H9 (cell line): ENCODE data around the gene PPM1H. TPM values are rescaled to one million over a fixed set of nuclear protein-coding genes. Genes with fewer than 3 reads are reported as not detected.

Source experiments
- DNase-seq: peaks from one replicate; pipeline ENCODE4 v3.0.0-alpha.2; 2017
- H2AFZ ChIP-seq: one replicate; pipeline ENCODE4 v1.6.1; 2013; ENCODE audit warnings: mild to moderate bottlenecking, low read length, control low read depth, moderate library complexity
- H2AK5ac ChIP-seq: 2 replicates; pipeline ENCODE4 v1.6.1; 2013; ENCODE audit warnings: low read length, control low read depth, mixed read lengths; ENCODE audit not compliant: insufficient read length
- H2BK120ac ChIP-seq: one replicate; pipeline ENCODE4 v1.6.1; 2013; ENCODE audit warnings: low read depth, mild to moderate bottlenecking, low read length, control low read depth, inconsistent platforms; ENCODE audit not compliant: poor library complexity, severe bottlenecking
- H2BK12ac ChIP-seq: 2 replicates; pipeline ENCODE4 v1.6.1; 2013; ENCODE audit warnings: low read length, control low read depth, mixed read lengths, low read depth; ENCODE audit not compliant: insufficient read length
- H2BK15ac ChIP-seq: 2 replicates; pipeline ENCODE4 v1.6.1; 2013; ENCODE audit warnings: low read depth, low read length, control low read depth
- H2BK20ac ChIP-seq: one replicate; pipeline ENCODE4 v1.6.1; 2013; ENCODE audit warnings: low read depth, mild to moderate bottlenecking, low read length, control low read depth, inconsistent platforms; ENCODE audit not compliant: poor library complexity, severe bottlenecking
- H2BK5ac ChIP-seq: 2 replicates; pipeline ENCODE4 v1.6.1; 2013; ENCODE audit warnings: low read length, control low read depth, mixed read lengths; ENCODE audit not compliant: insufficient read length
- H3K14ac ChIP-seq: 2 replicates; pipeline ENCODE4 v1.6.1; 2013; ENCODE audit warnings: low read length, control low read depth; ENCODE audit not compliant: insufficient read depth
- H3K18ac ChIP-seq: 2 replicates; pipeline ENCODE4 v1.6.1; 2013; ENCODE audit warnings: low read depth, mild to moderate bottlenecking, mixed read lengths, low read length, control low read depth; ENCODE audit not compliant: insufficient read length
- H3K23ac ChIP-seq: 2 replicates; pipeline ENCODE4 v1.6.1; 2013; ENCODE audit warnings: low read length, control low read depth, mixed read lengths, low read depth; ENCODE audit not compliant: insufficient read length
- H3K23me2 ChIP-seq: 2 replicates; pipeline ENCODE4 v1.6.1; 2013; ENCODE audit warnings: low read depth, mild to moderate bottlenecking, mixed read lengths, low read length, control low read depth; ENCODE audit not compliant: insufficient read length, poor library complexity, severe bottlenecking
- H3K27ac ChIP-seq: 2 replicates; pipeline ENCODE4 v1.5.1; 2013; ENCODE audit warnings: low read length, control low read depth, mixed read lengths, low read depth; ENCODE audit not compliant: insufficient read length
- H3K27me3 ChIP-seq: 2 replicates; pipeline ENCODE4 v1.6.1; 2013; ENCODE audit warnings: low read length, control low read depth, inconsistent platforms; ENCODE audit not compliant: insufficient read depth
- H3K4ac ChIP-seq: 2 replicates; pipeline ENCODE4 v1.6.1; 2013; ENCODE audit warnings: low read depth, mild to moderate bottlenecking, control low read depth, inconsistent platforms, low read length, moderate library complexity
- H3K4me1 ChIP-seq: 2 replicates; pipeline ENCODE4 v1.6.1; 2013; ENCODE audit warnings: low read length, control low read depth, inconsistent platforms; ENCODE audit not compliant: insufficient read depth
- H3K4me2 ChIP-seq: 2 replicates; pipeline ENCODE4 v1.6.1; 2013; ENCODE audit warnings: low read length, control low read depth, mixed read lengths; ENCODE audit not compliant: insufficient read length, insufficient read depth
- H3K56ac ChIP-seq: 2 replicates; pipeline ENCODE4 v1.6.1; 2013; ENCODE audit warnings: low read depth, mild to moderate bottlenecking, mixed read lengths, low read length, control low read depth; ENCODE audit not compliant: insufficient read length
- H3K79me1 ChIP-seq: 2 replicates; pipeline ENCODE4 v1.6.1; 2013; ENCODE audit warnings: low read depth, mild to moderate bottlenecking, moderate library complexity, low read length, control low read depth, inconsistent platforms; ENCODE audit not compliant: insufficient read depth, poor library complexity, severe bottlenecking
- H3K79me2 ChIP-seq: 2 replicates; pipeline ENCODE4 v1.6.1; 2013; ENCODE audit warnings: low read length, control low read depth, inconsistent platforms; ENCODE audit not compliant: insufficient read depth
- H3K9ac ChIP-seq: 2 replicates; pipeline ENCODE4 v1.6.1; 2013; ENCODE audit warnings: low read length, control low read depth, mixed read lengths; ENCODE audit not compliant: insufficient read length; ENCODE audit errors: extremely low read depth
- H3K9me3 ChIP-seq: one replicate; pipeline ENCODE4 v1.6.1; 2013; ENCODE audit warnings: low read depth, low read length, inconsistent platforms; ENCODE audit not compliant: control insufficient read depth
- H3T11ph ChIP-seq: one replicate; pipeline ENCODE4 v1.6.1; 2013; ENCODE audit warnings: mild to moderate bottlenecking, low read length, control low read depth, inconsistent platforms
- H4K20me1 ChIP-seq: one replicate; pipeline ENCODE4 v1.6.1; 2013; ENCODE audit not compliant: control insufficient read depth, insufficient read length, insufficient read depth
- H4K5ac ChIP-seq: 2 replicates; pipeline ENCODE4 v1.6.1; 2013; ENCODE audit warnings: low read depth, mild to moderate bottlenecking, mixed read lengths, low read length, control low read depth; ENCODE audit not compliant: insufficient read length
- H4K8ac ChIP-seq: replicated peaks from 2 replicates; pipeline ENCODE4 v1.6.1; 2013; ENCODE audit warnings: low read length, control low read depth, mixed read lengths, low read depth; ENCODE audit not compliant: insufficient read length
- H4K91ac ChIP-seq: 2 replicates; pipeline ENCODE4 v1.6.1; 2013; ENCODE audit warnings: low read depth, mild to moderate bottlenecking, moderate library complexity, mixed read lengths, low read length, control low read depth; ENCODE audit not compliant: insufficient read length
- H3K27ac Mint-ChIP-seq, 3 experiments: 2 replicates in 2 of 3; 3 replicates in 1 of 3; pipeline ENCODE4 v1.8.0; 2020 to 2021; ENCODE audit warnings: mixed read lengths in 3 of 3, mild to moderate bottlenecking in 1 of 3, moderate library complexity in 1 of 3
- H3K27me3 Mint-ChIP-seq: 2 replicates; pipeline ENCODE4 v1.8.0; 2021; ENCODE audit warnings: low read depth, mild to moderate bottlenecking, moderate library complexity, mixed read lengths
- H3K36me3 Mint-ChIP-seq, 3 experiments: 2 replicates in 2 of 3; 3 replicates in 1 of 3; pipeline ENCODE4 v1.8.0; 2020 to 2021; ENCODE audit warnings: low read depth in 3 of 3, mixed read lengths in 3 of 3; ENCODE audit not compliant: insufficient read depth in 1 of 3
- H3K4me1 Mint-ChIP-seq, 2 experiments: 2 replicates each; pipeline ENCODE4 v1.8.0; 2020; ENCODE audit warnings: mixed read lengths in 2 of 2
- H3K4me3 Mint-ChIP-seq, 2 experiments: 2 replicates in 1 of 2; 3 replicates in 1 of 2; pipeline ENCODE4 v1.8.0; 2020 to 2021; ENCODE audit warnings: mild to moderate bottlenecking in 2 of 2, mixed read lengths in 2 of 2, moderate library complexity in 1 of 2
- H3K9me3 Mint-ChIP-seq, 2 experiments: 2 replicates in 1 of 2; 3 replicates in 1 of 2; pipeline ENCODE4 v1.8.0; 2020; ENCODE audit warnings: mild to moderate bottlenecking in 2 of 2, mixed read lengths in 2 of 2, moderate library complexity in 1 of 2
- WGBS: extraction: QIAGEN DNeasy Blood & Tissue Kit; methylation state at CpG from one replicate; pipeline ENCODE4 v1.1.7; 2013; ENCODE audit warnings: missing lambda C conversion rate, low lambda C conversion rate, mixed read lengths; ENCODE audit not compliant: insufficient read length; ENCODE audit errors: extremely low coverage; 5-methylcytosine and 5-hydroxymethylcytosine counted together
- total RNA-seq: library from RNA; stranded (reverse); gene quantifications from 2 replicates; pipeline ENCODE4 v1.2.1, GENCODE V29; 2021
- TF ChIP-seq, protein P1 (sequence below): fragments of 200-600 bp; sonication (generic); conservative IDR thresholded peaks from 3 replicates; pipeline ENCODE4 v1.8.0; 2021; ENCODE audit warnings: antibody characterized with exemption, mild to moderate bottlenecking

PPM1H gene
- total RNA-seq, 1 experiment from 2014 or later, result 22.1 TPM

DNA sequence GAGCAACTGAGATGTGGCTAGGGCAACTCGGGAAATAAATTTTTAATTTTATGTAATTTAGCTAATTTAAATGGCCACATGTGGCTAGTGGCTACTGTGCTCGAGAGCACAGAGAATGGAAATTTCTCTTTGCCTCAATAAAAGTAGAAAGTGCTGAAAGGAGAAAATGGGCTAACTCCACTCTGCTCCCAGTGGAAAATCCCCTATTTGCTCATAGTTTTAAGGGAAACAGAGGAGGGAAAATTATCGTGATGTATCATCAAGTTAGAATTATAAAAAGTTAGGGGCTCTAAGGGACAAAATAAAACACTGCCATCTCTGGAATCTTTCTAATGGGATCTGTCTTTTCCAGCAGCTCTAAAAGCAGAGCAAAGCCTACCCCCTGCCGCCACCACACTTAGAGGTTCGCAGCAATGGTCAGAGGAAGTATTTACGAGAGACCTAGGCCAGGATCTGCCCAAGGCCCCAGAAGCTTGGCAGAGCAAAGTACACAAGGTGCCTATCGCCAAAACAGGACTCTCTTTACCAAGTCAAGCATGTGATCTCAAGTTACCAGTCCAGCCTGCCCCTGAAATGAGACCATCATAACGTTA, 220.7 kb downstream of the PPM1H start:
- H3K4me3 Mint-ChIP-seq, result no peak overlapping the region
- Histone ChIP-seq H4K91ac (no peak overlapping the region), H3T11ph (no peak overlapping the region), H3K56ac (no peak overlapping the region), H2AFZ (no peak overlapping the region), H3K27ac (no peak overlapping the region), H3K14ac (no peak overlapping the region), H2BK5ac (no peak overlapping the region), H3K23ac (no peak overlapping the region), H2BK120ac (no peak overlapping the region), H3K9me3 (no peaks in the 10 kb centered on the region), H3K23me2 (no peaks in the 10 kb centered on the region), H4K20me1 (no peaks in the 10 kb centered on the region), H3K4me2 (no peak overlapping the region), H2AK5ac (no peak overlapping the region), H2BK20ac (no peak overlapping the region), H3K18ac (no peak overlapping the region), H3K79me2 (no peaks in the 10 kb centered on the region), H4K8ac (no peak overlapping the region), H3K4ac (no peak overlapping the region), H3K27me3 (no peaks in the 10 kb centered on the region), H2BK15ac (no peak overlapping the region), H3K79me1 (no peaks in the 10 kb centered on the region), H4K5ac (no peak overlapping the region), H3K9ac (no peak overlapping the region), H3K4me1 (peaks cover 2% of the 10 kb centered on the region; the same call in 1 of the 2 replicates), H2BK12ac (no peak overlapping the region)
- WGBS, result no CpG with 5 or more reads among the region's 8 CpGs
- peaks cover 0 to 3% (median 0%) of the 10 kb centered on the region in 3 experiments; a peak in 4 of 7 replicates for H3K36me3 Mint-ChIP-seq
- no peak for DNase-seq
- peaks cover 37 to 50% of the 10 kb centered on the region in 2 experiments for H3K4me1 Mint-ChIP-seq
- peak overlapping the region in 2 of 3 experiments; percentile 13 to 42; a peak in 2 of 7 replicates for H3K27ac Mint-ChIP-seq
- H3K9me3 Mint-ChIP-seq, result no peaks in the 10 kb centered on the region
- H3K27me3 Mint-ChIP-seq, result no peaks in the 10 kb centered on the region
- TF ChIP-seq, protein P1, sequence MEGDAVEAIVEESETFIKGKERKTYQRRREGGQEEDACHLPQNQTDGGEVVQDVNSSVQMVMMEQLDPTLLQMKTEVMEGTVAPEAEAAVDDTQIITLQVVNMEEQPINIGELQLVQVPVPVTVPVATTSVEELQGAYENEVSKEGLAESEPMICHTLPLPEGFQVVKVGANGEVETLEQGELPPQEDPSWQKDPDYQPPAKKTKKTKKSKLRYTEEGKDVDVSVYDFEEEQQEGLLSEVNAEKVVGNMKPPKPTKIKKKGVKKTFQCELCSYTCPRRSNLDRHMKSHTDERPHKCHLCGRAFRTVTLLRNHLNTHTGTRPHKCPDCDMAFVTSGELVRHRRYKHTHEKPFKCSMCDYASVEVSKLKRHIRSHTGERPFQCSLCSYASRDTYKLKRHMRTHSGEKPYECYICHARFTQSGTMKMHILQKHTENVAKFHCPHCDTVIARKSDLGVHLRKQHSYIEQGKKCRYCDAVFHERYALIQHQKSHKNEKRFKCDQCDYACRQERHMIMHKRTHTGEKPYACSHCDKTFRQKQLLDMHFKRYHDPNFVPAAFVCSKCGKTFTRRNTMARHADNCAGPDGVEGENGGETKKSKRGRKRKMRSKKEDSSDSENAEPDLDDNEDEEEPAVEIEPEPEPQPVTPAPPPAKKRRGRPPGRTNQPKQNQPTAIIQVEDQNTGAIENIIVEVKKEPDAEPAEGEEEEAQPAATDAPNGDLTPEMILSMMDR, result no peak
